Small intestine (tissue), 16 donors: Measurements from ENCODE around the gene MMP24. TPM values are rescaled to one million over a fixed set of nuclear protein-coding genes. Genes with fewer than 3 reads are reported as not detected.
"Not testable (repeated sequence)": the region's sequence is repeated elsewhere in the genome, so short reads cannot be mapped to it uniquely, and the experiment has no call there.

Experiments used
- DNase-seq, 2 donors: peaks; one replicate each; pipeline versions ENCODE4 v3.0.0 to v3.0.0-alpha.2; 2013
- FAIRE-seq: peaks from 2 replicates; lab custom pipeline; 2012; peaks lifted over from hg19 to GRCh38; lab: Jason Lieb, UNC
- H3K27ac ChIP-seq, 3 donors: one replicate each; pipeline ENCODE4 v1.5.1; 2013; ENCODE audit warnings: low read length in 2 of 3, mild to moderate bottlenecking in 2 of 3, control low read depth in 1 of 3, inconsistent platforms in 1 of 3, low read depth in 1 of 3, moderate library complexity in 1 of 3
- H3K27me3 ChIP-seq, 3 donors: one replicate each; pipeline ENCODE4 v1.6.1; 2013; ENCODE audit warnings: low read length in 3 of 3, inconsistent platforms in 1 of 3; ENCODE audit not compliant: control insufficient read depth in 3 of 3, insufficient read depth in 3 of 3
- H3K36me3 ChIP-seq, 3 donors: one replicate each; pipeline ENCODE4 v1.6.1; 2013; ENCODE audit warnings: low read length in 3 of 3, inconsistent platforms in 1 of 3, low read depth in 1 of 3, mild to moderate bottlenecking in 1 of 3, moderate library complexity in 1 of 3; ENCODE audit not compliant: control insufficient read depth in 3 of 3, insufficient read depth in 2 of 3
- H3K4me1 ChIP-seq, 3 donors: one replicate each; pipeline ENCODE4 v1.6.1; 2013; ENCODE audit warnings: low read length in 2 of 3, inconsistent platforms in 1 of 3, low read depth in 1 of 3, mild to moderate bottlenecking in 1 of 3, moderate library complexity in 1 of 3; ENCODE audit not compliant: control insufficient read depth in 3 of 3, insufficient read depth in 2 of 3
- H3K4me3 ChIP-seq, 3 donors: one replicate each; pipeline ENCODE4 v1.5.1; 2013; ENCODE audit warnings: low read length in 3 of 3, control low read depth in 1 of 3, inconsistent platforms in 1 of 3, low read depth in 1 of 3, mild to moderate bottlenecking in 1 of 3, moderate library complexity in 1 of 3
- H3K9me3 ChIP-seq, 2 donors: one replicate each; pipeline ENCODE4 v1.6.1; 2013; ENCODE audit warnings: low read depth in 1 of 2, low read length in 1 of 2; ENCODE audit not compliant: control insufficient read depth in 2 of 2, insufficient read depth in 1 of 2
- WGBS, 3 donors: extraction: QIAGEN DNeasy Blood & Tissue Kit; methylation state at CpG; one replicate each; pipeline ENCODE4 v1.1.7; 2013; 5-methylcytosine and 5-hydroxymethylcytosine counted together
- long read RNA-seq, 10 donors: transcript quantifications; one replicate each; lab custom pipeline, GENCODE V29; 2026
- polyA plus RNA-seq, 4 donors: library from polyadenylated mRNA; stranded (reverse) in 3 of 4; unstranded in 1 of 4; fragments of 200-250 nt in 3 of 4; fragments of 120-200 nt in 1 of 4; gene quantifications; one replicate each; pipeline versions ENCODE4 v1.2.1 to v1.2.3, GENCODE V29; 2013
- donor health status: healthy with polysubstance abuse.
- donor health status: control.
- donor health status: control.
- donor health status: Bipolar disorder and iron deficiency.
- donor health status: healthy.

The MMP24 gene
- 1 to 10 TPM in 1 of 4 donors, under 1 TPM in 3; 0.54 to 1.3 (median 0.73) TPM for polyA plus RNA-seq
- long read RNA-seq, donor 1 = 0 reads
- long read RNA-seq, donor 2, full-length matches to known transcripts = 1 of 1 reads
- long read RNA-seq, donor 2, partial matches to known transcripts = 0 of 1 reads
- long read RNA-seq, donor 2, other reads (novel, unspliced or antisense) = 0 of 1 reads
- long read RNA-seq, donor 3, partial matches to known transcripts = 244 of 282 reads
- long read RNA-seq, donor 3, other reads (novel, unspliced or antisense) = 38 of 282 reads
- long read RNA-seq, donor 4 = 0 reads
- long read RNA-seq, donor 5, partial matches to known transcripts = 20 of 26 reads
- long read RNA-seq, donor 5, other reads (novel, unspliced or antisense) = 6 of 26 reads
- long read RNA-seq, donor 6 = 0 reads
- long read RNA-seq, donor 7, partial matches to known transcripts = 350 of 357 reads
- long read RNA-seq, donor 7, other reads (novel, unspliced or antisense) = 7 of 357 reads
- long read RNA-seq, donor 8 = 0 reads
- long read RNA-seq, donor 9 = 0 reads
- long read RNA-seq, donor 10, partial matches to known transcripts = 0 of 59 reads
- long read RNA-seq, donor 10, other reads (novel, unspliced or antisense) = 59 of 59 reads

- Histone ChIP-seq H3K36me3 (no peaks in the 10 kb centered on the region), H3K27ac (no peak within 1 kb of the TSS), H3K27me3 (peaks cover 0 to 21% (median 6%) of the 10 kb centered on the region in 3 donors), H3K4me1 (peaks cover 0 to 5% (median 0%) of the 10 kb centered on the region in 3 donors), H3K9me3 (no peaks in the 10 kb centered on the region), H3K4me3 (peak within 1 kb of the TSS in 2 of 3 donors; percentile 11 to 78)
- DNase-seq (no peak), FAIRE-seq (no peak)
- 2 to 9% (median 8%) methylated on average over 24 to 70 of the region's 70 CpGs for WGBS, 3 donors
Measured at GRCh38 chr20:35226126-35226883, at the start of gene MMP24. Gene MMP24, plus strand, starts transcription at chr20:35226690. Its CDS starts 49 bp downstream, at chr20:35226739.

GRCh38 chr20:35179292-35180212 lies 46.9 kb upstream of the MMP24 start:
- no peak for DNase-seq
- Histone ChIP-seq H3K27me3 (no peaks in the 10 kb centered on the region), H3K4me3 (no peak overlapping the region), H3K36me3 (peaks cover 0 to 11% (median 0%) of the 10 kb centered on the region in 3 donors), H3K27ac (no peak overlapping the region), H3K9me3 (no peaks in the 10 kb centered on the region), H3K4me1 (peaks cover 0 to 1% (median 0%) of the 10 kb centered on the region in 3 donors)
- WGBS, 3 donors = 82 to 87% (median 85%) methylated on average over 11 of the region's 11 CpGs
- no peak for FAIRE-seq

GRCh38 chr20:35180266-35180665 lies 46.2 kb upstream of the MMP24 start:
- FAIRE-seq (no peak), DNase-seq (no peak)
- Histone ChIP-seq H3K9me3 (no peaks in the 10 kb centered on the region), H3K4me3 (no peak overlapping the region), H3K4me1 (no peaks in the 10 kb centered on the region), H3K27me3 (no peaks in the 10 kb centered on the region), H3K27ac (no peak overlapping the region), H3K36me3 (peaks cover 0 to 11% (median 0%) of the 10 kb centered on the region in 3 donors)
- 88 to 96% (median 92%) methylated on average over 5 of the region's 5 CpGs for WGBS, 3 donors

GRCh38 chr20:35181731-35182130 lies 44.8 kb upstream of the MMP24 start:
- Histone ChIP-seq H3K27ac (no peak overlapping the region), H3K27me3 (no peaks in the 10 kb centered on the region), H3K4me3 (no peak overlapping the region), H3K36me3 (no peaks in the 10 kb centered on the region), H3K4me1 (no peaks in the 10 kb centered on the region), H3K9me3 (no peaks in the 10 kb centered on the region)
- no peak for FAIRE-seq
- DNase-seq = no peak

- not testable (repeated sequence) for DNase-seq, H3K4me1 ChIP-seq, FAIRE-seq, H3K27me3 ChIP-seq, H3K27ac ChIP-seq, H3K9me3 ChIP-seq, H3K4me3 ChIP-seq, H3K36me3 ChIP-seq
- WGBS, 3 donors = 78 to 89% (median 87%) methylated on average over 10 of the region's 10 CpGs
Measured at GRCh38 chr20:35186691-35187289, 39.7 kb upstream of the MMP24 start.

- Histone ChIP-seq H3K4me1 (peaks cover 0 to 6% (median 3%) of the 10 kb centered on the region in 3 donors), H3K36me3 (no peaks in the 10 kb centered on the region), H3K9me3 (peaks cover 0 to 4% of the 10 kb centered on the region in 2 donors), H3K4me3 (no peak overlapping the region), H3K27me3 (no peaks in the 10 kb centered on the region), H3K27ac (no peak overlapping the region)
- 66 to 81% (median 79%) methylated on average over 5 of the region's 5 CpGs for WGBS, 3 donors
- DNase-seq = no peak
- FAIRE-seq = no peak
Measured at GRCh38 chr20:35187584-35188190, 38.8 kb upstream of the MMP24 start.

GRCh38 chr20:35189223-35189622 lies 37.3 kb upstream of the MMP24 start:
- not testable (repeated sequence) for H3K27ac ChIP-seq

More at GRCh38 chr20:35189223-35189622, 37.3 kb upstream of the MMP24 start:
- H3K4me3 ChIP-seq, H3K27me3 ChIP-seq, FAIRE-seq, H3K9me3 ChIP-seq, H3K36me3 ChIP-seq: not testable (repeated sequence)
- DNase-seq = peak in 1 of 2 donors; percentile 15
- H3K4me1 ChIP-seq = peaks cover 0 to 12% (median 3%) of the 10 kb centered on the region in 3 donors
- 39 to 68% (median 54%) methylated on average over 8 of the region's 8 CpGs for WGBS, 3 donors
